Measurements from ENCODE around the gene CELF2.
A peak's percentile ranks its signal among the peaks of the same experiment; 100 is the strongest.

Gene CELF2

DNA sequence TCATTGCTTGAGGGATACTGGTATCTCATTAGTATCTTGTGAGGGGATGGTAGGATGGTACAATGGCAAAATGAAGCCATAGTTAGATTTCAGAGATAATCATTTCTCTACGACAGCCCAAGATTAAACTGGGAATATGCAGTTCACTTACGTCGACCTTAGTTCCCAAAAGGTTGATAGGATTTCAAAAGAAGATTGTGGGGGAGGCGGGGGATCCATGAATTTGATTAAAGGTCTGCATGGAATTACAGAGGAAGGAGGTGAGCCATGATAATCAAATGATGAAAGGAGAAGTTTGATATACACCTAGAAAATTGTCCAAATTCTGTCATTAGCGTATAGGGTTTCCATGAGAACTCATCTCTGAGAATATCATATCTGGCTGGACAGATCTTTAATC, 206.6 kb downstream of the CELF2 start:
- DNase-seq (ENCODE audit: low read depth): no peak

DNA sequence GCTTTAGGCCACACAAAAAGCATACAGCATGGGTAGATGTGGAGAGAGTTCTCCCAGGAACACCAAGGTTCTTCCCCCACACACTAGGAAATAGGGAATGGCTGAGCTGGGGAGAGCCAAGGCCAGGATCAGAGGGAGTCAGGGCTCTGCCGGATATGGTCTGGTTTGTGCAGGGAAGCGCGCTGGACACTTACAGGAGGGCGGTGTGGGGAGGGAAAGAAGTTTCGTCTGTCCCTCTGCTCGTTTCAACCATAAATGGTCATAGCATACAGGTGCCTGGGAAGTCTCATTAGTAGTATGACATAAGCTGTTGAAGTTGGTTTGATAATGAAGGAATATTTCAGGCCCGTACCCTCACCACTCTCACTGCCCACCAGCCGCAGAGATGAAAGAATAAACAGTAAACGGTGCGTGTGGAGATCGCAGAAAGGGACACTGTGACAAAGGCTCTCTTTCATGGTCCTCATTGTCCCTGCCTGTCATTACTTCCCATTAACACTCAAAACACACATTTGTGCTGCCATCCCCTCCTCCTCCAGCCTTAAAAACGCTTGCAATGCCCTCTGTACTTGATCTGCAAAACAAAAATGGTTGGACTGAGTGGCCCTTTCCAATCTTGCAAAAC, 207.2 kb downstream of the CELF2 start:
- DNase-seq (ENCODE audit: low read depth): no peak

DNA sequence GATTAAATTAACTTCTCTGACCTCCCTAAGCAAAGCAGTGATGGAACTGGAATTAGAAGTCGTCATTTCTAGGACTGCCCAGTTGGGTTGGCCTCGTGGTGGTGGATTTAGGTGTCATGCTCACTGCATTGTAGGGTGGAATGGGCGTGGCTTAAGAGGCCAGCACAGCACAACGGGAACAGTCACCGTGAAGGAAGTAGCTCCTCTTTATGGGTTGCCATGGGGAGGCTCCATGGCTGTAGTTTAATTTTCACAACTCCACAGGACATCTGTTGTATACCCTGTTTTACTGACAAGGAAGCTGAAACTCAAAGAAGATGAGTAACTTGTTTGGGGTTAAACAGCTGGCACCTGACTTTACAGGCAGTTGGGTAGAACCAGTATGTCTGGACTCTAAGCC, 208.3 kb downstream of the CELF2 start:
- DNase-seq (ENCODE audit: low read depth): peak; percentile 49

GRCh38 chr10:11227103-11227502, 209.4 kb downstream of the CELF2 start:
- DNase-seq (ENCODE audit: low read depth): no peak

DNA sequence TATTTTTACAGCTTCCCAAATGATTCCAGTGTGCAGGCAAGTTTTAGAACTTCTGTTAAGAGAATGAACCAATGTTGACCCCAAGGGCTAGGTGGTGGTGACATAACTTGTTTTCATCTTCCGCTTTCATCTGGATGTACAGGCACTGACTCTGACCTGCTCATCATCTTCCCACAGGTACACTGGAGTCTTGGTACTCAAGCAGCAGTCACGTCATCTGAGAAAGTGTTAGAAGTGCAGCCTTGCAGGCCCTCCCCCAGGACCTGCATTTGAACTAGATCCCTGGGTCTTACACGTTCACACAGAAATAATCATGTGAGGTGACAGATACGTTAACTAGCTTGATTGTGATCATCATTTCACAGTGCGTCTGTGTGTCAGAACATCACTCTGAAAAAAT, 212.2 kb downstream of the CELF2 start:
- DNase-seq (ENCODE audit: low read depth): no peak

DNA sequence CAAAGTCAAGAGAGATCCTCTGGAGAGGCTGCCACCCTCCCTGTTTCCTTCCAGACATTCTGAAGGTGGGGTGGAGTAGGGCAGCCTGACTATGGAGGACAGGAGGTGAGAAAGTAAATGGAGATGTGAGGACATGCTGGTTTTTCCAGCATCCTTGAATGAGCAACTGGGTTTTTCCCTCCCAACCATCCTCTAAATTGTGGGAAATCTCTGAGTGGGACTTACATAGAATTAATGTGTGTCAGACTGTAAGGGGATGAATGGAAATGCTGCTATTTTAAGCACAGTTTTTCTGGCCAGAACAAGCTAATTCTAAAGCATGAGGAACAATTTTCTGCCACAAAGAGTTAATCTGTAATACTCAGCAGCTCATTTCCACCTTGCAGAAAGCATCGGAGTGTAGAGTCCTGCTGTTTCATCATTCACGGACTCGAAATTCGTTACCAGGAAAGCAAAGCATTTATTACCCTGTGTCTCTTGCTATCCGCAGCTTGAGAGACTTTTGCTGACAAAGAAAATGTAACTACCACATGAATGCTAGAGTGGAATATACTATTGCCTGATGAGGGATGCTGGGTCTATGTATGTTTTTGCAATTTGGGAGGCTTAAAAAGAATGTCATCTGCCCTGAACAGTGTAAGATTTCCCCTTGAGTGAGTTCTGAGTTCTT, 213.0 kb downstream of the CELF2 start:
- DNase-seq (ENCODE audit: low read depth): no peak

- no peak for DNase-seq (ENCODE audit: low read depth)
Observed at GRCh38 chr10:11231285-11231684, 213.6 kb downstream of the CELF2 start.

- DNase-seq (ENCODE audit: low read depth): no peak
Observed at GRCh38 chr10:11232222-11232961, 214.7 kb downstream of the CELF2 start.

DNA sequence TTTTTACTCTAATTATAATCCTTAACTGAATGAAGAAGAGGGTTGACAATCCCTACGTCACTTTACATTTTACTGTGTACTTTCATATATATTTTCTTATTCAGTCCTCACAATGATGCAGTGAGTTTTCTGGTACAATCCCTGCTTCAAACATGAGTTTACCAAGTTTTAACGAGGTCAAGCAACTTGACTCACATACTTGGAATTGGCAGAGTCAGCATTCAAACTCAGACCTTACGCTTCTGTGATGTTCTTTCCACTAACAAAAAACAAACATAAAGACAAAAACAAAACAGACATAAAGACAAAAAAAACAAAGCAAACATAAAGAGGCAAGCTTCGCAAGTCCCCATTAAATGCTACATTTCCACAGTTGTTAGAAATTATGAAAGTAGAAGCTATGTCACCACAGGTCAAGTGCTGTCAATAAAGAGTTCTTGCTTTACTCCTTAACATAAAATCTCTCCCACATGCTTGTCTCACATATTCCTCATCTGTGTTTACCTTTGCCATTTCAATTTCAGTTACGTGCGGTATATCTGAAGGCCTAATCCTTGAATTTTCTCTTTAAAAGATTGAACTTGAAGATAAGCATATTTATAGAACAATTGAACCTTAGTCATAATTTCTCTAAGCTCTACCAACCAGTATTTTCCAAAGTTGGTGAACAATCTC, 217.3 kb downstream of the CELF2 start:
- no peak for DNase-seq (ENCODE audit: low read depth)

- no peak for DNase-seq (ENCODE audit: low read depth)
Observed at GRCh38 chr10:11235771-11236170, 218.1 kb downstream of the CELF2 start.

- DNase-seq (ENCODE audit: low read depth): peak; percentile 20
Observed at GRCh38 chr10:11236234-11236633, 218.6 kb downstream of the CELF2 start.

DNA sequence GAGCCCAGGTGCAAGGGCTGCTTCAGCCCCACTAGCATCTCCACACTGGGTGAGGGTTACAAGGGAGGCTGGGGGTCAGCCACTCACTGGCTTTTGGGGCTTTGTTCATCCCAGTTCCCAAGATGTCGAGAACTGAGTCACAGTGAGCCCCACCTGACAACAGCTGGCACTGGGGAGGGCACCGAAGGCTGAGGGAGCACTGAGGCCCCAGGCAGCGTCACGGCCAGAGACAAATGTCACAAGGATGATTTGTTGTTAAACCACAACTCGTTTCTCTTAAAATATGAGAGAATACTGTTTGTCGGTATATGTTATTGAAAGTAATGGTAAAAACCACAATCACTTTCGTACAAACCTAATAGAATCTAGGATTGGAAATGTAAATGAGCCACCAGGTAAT, 219.9 kb downstream of the CELF2 start:
- peak; percentile 54 for DNase-seq (ENCODE audit: low read depth)

DNA sequence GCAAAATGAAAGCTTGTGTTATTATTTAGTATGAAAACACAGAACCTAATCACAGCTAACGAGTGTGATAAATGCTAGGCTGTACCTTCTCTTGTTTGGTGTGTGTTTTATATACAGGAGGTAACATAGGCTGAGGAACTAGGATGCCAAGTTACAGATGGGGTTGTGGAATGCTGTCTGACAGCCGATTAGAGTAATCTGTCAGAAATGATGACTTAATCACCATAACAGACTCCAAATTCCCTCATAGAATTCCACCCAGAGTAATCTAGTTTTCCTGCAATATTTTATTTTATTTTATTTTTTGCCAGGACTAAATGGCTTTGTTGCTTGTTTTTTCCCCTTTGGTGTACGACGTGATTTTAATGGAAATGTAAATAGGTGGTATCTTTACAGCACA, 221.2 kb downstream of the CELF2 start:
- no peak for DNase-seq (ENCODE audit: low read depth)

GRCh38 chr10:11240641-11241040, 223.0 kb downstream of the CELF2 start:
- DNase-seq (ENCODE audit: low read depth): no peak

DNA sequence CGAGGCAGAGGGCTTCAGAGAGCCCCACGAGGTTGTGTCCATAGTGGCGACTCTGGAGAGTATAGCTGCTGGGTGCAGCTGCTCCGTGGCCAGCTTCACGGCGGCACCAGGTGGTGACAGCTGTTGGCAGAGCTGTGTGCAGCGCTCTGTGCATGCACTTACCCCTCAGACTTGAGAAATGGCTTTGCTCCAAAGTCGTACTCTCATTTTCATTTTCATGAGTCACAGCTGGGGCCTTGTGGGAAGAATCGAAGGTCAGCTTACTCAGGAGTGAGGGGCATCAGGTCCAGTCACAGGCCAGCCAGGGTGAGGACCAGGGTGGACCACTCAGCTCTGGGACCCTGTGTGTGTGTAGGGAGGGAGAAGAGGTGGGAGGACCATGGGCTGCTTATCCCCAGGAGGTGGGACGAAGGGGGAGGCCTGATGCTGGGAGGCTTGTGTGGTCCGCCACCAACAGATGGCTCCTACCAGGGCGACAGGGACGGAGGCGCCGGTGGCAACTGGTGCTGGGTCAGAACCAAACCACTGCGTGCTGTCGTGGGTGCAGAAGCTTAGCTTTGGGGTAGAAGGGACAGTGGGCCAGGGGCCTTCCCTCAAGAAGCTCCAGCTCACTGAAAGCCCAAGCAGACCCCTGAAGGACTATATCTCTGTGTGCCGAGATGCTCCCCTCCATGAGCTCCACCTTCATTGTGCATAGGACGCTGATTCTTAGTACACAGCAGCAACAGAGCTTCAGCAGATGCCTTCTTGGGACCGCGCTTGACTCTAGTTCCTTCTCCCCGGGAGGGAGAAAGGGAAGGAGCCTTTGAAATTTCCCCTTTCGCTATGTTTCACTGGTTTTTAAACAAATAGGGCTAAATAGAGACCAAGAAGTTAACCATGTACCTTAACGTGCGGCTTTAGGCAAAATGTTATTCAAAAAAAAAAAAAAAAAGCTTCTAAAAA, 225.0 kb downstream of the CELF2 start:
- no peak for DNase-seq (ENCODE audit: low read depth)

GRCh38 chr10:11243425-11244222, 226.0 kb downstream of the CELF2 start:
- no peak for DNase-seq (ENCODE audit: low read depth)

DNA sequence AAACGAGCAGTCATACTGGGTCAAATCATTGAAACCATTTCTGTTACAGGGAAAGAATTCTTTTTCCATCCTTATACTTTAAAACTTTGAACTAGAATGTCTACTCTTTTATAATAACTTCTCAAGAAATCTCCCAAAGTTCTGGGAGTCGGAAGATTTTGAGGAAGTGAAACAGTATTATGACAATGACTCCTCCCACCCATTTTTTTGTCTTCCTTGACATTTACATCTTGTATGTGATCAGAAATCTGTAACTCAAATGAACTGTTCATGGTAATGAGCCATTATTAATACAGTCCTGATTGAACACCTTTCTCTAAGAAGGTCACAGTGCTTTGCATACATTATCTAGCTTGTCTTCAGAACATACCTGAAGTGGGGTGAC, 227.4 kb downstream of the CELF2 start:
- DNase-seq (ENCODE audit: low read depth): no peak

GRCh38 chr10:11245510-11245909, 227.8 kb downstream of the CELF2 start:
- no peak for DNase-seq (ENCODE audit: low read depth)

DNA sequence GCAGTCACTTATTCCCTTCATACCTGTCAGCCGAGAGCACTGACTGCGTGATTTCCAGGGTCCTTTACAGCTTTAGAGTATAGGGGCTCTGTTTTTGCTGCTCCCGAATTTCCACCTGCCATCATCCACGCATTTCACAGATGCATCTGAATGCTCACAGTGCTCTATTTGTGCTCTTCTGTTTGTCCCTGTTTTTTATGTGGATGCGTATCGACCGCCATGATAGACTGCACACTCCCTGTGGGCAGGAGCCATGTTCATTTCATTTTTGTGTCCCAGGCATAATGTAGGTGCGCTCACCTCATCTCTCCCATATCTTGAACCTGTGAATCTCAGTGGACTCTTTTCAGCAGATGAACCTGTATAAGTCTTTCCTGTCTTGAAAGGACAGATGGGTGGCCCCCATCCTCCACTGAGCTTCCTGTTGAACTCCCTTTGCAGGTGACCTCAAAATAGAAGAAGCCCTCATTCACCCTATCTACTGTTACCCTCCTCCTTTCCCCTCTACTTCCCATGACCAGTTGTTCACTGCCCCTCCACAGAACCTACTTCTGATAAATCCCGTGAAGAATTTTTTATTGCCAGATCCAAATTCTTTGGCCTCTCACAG, 228.4 kb downstream of the CELF2 start:
- DNase-seq (ENCODE audit: low read depth): no peak

DNA sequence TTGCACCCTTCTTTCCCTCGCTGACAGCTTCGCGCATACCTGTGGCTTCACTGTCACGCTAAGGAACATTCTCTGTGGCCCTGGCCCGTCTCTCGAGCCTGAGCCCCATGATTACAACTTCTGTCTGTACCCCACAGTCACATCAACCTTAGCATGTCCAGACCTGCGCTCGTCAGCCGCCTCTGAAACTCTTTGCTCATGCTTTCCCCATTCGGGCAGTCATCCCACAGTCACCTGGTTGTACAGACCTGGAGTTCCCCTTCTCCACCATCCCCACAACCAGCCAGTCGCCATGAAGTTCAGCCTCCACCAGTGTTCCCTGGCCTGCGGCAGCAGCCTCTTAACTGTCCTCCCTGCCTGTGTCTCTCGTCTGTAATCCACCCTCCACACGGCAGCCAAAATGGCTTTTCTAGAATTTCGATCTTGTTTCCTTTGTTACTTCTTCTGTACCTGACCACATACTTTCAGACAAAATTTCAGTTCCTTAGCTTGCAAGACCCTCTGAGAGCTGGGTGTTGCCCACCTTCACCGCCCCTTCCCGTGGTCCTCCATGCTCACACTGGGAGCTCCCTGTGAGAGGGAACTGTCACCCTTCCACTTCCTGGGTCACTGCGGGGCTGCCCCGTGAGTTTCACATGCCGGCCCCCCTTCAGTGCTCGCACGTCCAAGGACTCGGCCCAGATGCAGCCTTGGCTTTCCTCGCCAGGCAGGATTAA, 229.2 kb downstream of the CELF2 start:
- DNase-seq (ENCODE audit: low read depth): no peak

Measured in activated T-helper 9 cell treated with anti-CD3 and anti-CD28 coated beads, Interleukin-2, amount 50 U/mL, for 16 hours (primary cell).